Fibroblast of skin of right biceps (primary cell): ENCODE results near the gene MTREX.

ENCODE experiments used
- DNase-seq: peaks from one replicate; pipeline ENCODE4 v3.0.0-alpha.2; 2013

MTREX gene

DNA sequence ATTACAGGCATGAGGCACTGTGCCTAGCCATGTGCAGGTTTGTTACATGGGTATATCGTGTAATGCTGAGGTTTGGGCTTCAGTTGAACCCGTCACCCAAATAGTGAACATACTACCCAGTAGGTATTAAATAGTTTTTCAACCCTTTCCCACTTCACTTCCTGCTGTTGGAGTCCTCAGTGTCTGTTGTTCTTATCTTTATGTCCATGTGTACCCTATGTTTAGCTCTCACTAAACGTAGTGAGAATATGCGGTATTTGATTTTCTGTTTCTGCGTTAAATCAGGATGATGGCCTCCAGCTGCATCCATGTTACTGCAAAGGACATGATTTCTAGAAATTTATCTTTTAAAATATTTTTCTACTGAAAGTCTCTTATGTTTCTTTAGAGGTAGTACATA lies 17.8 kb downstream of the MTREX start:
- no peak for DNase-seq

- DNase-seq, result no peak
Measured at GRCh38 chr5:55327281-55327680, 19.5 kb downstream of the MTREX start.

- no peak for DNase-seq
Measured at GRCh38 chr5:55331321-55331720, 23.5 kb downstream of the MTREX start.

- no peak for DNase-seq
Measured at GRCh38 chr5:55333017-55333416, 25.2 kb downstream of the MTREX start.

DNA sequence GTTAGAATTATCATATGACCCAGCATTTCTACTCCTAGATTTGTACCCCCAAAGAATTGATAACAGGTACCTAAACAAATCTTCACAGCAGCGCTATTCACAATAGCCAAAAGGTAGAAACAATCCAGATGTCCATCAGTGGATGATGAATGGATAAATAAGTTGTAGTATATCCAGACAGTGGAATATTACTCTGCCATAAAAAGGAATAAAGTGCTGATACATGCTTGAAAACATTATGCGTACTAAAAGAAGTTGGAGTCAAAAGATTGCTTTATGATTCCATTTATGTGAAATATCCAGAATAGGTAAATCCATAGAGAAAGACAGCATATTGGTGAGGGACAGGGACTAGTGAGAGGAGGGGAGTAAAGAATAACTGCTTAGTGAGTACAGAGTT lies 26.0 kb downstream of the MTREX start:
- DNase-seq, result no peak

DNA sequence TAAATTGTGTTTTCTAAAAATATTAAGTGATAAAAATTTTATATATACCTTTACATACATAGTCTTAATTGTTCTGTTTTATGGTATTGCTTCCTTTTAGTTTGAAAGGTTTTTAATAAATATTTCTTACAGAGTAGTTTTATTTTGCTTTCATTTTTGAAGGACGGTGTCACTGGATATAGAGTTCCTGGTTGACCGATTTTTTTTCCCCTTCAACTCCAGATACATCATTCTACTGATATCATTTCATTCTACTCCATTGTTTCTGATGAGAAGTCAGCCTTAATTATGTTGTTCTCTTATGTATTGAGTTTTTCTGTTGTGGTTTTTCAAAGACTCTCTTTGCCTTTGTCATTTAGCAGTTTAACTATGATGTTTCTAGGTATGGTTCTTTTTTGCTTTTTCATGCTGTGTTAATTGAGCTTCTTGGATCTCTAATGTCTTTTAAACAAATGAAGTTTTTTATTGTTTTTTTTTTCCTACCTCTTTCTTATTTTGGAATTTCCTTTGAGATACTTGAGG lies 30.4 kb downstream of the MTREX start:
- no peak for DNase-seq

GRCh38 chr5:55338810-55339243 lies 31.0 kb downstream of the MTREX start:
- no peak for DNase-seq

- no peak for DNase-seq
Measured at GRCh38 chr5:55343107-55343506, 35.3 kb downstream of the MTREX start.

DNA sequence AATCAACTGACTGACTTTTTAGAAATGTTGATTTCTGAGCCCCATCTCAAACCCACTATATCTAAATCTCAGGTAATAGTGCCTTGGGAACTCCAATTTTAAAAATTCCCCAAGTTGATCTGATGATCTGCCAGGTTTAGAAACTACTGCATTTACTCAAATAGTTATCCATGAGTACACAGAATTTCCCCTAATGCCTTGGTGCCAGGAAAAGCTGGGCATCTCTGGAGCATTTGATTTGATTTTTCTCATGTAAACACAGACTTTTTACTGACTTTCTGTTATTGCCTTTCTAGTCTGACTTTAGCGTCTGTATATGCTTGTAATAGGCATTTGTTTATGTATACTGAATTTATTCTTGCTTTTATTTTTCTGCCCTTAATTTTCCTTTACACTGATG lies 35.8 kb downstream of the MTREX start:
- no peak for DNase-seq

DNA sequence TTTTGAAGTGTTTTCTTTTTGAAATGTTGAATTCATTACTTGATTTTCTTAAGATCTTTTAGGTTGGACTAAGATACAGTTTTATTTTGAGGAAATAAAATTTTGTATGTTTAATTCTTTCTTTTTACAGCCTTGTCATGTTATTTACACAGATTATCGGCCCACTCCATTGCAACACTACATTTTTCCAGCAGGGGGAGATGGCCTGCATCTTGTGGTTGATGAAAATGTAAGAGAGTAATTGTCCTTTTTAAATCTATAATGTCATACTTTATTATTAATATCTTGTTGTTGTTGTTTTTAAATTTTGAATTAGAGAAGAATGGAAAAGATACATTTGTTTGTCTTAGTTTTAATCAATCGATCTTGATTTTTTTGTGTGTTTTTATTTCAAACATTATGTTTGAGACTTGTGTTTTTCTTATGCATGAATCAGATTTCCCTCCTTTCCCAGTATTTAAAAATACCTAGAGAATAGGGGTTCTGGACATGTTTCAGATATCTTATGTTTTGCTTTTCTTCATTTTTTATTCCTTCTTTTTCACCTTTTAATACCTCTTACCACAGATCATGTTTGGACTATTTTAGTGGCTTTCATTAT lies 36.7 kb downstream of the MTREX start:
- peak; percentile 59 for DNase-seq

DNA sequence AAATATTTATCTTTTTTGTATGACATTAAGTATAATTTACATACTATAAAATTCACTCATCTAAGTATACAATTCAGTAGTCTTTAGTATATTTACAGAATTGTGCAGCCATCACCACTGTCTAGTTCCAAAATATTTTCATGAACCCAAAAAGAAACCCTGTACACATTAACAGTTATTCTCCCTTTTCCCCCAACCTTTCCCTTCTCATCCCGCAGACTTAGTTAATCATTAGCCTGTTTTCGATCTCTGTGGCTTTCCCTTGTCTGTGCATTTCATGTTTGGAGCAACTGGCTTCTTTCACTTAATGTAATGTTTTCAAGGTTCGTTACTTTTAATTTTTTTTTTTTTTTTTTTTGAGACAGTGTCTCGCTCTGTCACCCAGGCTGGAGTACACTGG lies 37.5 kb downstream of the MTREX start:
- no peak for DNase-seq

GRCh38 chr5:55347786-55348185 lies 40.0 kb downstream of the MTREX start:
- DNase-seq, result no peak

GRCh38 chr5:55350754-55351153 lies 43.0 kb downstream of the MTREX start:
- DNase-seq, result no peak

DNA sequence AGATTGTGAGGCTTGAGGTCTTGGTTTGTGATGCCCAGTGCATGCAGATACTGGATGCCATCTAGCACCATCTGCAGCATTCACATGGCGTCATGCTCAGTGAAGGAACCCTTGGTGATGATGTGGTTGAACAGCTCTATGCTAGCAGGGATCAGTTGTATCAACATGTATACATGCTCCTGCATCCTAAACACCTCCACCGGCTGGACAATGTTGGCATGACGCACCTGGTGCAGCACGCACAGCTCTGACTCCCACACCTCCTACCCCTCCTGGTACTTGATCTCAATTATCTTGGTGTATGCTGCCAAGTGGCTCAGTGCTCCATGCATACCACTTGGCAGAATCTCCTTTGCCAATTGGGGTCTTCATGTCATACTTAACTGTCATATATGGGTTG lies 49.1 kb downstream of the MTREX start:
- DNase-seq, result no peak

- peak; percentile 26 for DNase-seq
Measured at GRCh38 chr5:55360190-55360589, 52.4 kb downstream of the MTREX start.

DNA sequence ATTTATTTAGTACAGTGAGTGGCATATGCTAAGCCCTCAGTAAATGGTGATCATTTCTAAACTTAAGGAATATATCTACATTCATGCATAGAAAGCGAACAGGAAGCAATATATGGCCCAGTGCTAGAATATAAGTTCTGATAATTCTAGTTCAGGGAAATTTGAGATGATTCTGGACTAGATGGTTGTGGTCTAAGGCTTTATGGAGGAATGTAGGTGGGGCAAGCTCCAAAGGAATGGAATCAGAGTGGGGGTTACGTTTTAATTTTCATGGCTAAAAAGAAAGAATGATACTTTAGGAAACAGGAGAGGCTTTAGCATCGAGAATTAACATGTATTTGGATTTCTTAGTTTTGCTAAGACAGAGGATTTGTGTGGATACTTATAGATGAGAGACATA lies 56.1 kb downstream of the MTREX start:
- peak; percentile 48 for DNase-seq

GRCh38 chr5:55364537-55365055 lies 56.8 kb downstream of the MTREX start:
- DNase-seq, result no peak

GRCh38 chr5:55370291-55370925 lies 62.6 kb downstream of the MTREX start:
- DNase-seq, result no peak

- DNase-seq, result no peak
Measured at GRCh38 chr5:55371145-55371544, 63.4 kb downstream of the MTREX start.

GRCh38 chr5:55372130-55372925 lies 64.5 kb downstream of the MTREX start:
- no peak for DNase-seq

DNA sequence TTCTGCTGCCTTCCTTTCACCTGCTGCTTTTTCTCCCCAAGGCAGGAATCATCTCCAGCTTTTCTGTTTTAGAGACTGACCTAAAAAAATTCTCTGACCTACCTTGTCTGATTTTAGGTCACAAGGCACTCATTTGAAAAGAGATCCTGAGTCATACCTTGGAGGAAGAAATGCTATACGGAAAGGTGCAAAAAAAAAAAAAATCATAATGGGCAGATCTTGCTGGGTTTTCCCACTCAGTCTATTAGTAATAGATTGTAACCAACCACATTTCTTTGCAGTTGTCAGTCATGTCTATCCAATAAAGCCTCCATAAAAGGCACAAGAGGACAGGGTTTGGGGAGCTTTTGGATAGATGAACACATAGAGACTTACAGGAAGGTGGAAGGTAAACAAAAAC lies 70.0 kb downstream of the MTREX start:
- DNase-seq, result no peak

DNA sequence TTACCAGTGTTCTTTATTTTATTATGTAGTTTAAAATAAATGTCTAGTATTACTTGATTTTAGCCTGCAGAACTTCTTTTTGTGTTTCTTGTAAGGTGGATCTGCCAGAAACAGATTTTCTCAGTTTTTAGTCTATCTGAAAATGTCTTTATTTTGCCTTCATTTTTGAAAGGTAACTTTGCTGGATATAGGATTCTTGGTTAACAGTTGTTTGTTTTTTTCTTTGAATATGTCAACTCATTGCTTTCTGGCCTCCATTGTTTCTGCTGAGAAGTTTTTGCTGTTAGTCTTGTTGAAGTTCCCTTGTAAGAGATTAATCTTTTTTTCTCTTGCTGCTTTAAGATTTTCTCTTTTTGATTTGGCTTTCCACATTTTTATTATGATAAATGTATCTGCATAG lies 75.5 kb downstream of the MTREX start:
- no peak for DNase-seq

DNA sequence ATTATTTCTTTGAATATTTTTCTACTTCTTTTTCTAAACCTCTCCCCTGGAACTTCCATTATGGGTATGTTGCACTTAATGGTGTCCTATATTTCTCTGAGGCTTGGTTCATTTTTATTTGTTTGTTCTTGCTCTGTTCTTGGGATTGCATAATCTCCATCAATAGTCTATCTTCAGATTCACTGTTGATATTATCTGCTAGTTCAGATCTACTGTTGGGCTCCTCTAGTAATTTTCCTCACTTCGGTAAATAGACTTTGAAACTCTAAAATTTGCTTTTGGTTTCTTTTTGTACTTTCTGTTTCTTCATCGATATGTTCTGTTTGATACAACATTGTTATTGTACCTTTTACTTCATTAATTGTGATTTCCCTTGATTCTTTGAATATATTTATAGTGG lies 76.3 kb downstream of the MTREX start:
- no peak for DNase-seq

- no peak for DNase-seq
Measured at GRCh38 chr5:55385227-55385626, 77.4 kb downstream of the MTREX start.
